ENCODE measurements around the gene PUSL1.

PUSL1 gene

DNA sequence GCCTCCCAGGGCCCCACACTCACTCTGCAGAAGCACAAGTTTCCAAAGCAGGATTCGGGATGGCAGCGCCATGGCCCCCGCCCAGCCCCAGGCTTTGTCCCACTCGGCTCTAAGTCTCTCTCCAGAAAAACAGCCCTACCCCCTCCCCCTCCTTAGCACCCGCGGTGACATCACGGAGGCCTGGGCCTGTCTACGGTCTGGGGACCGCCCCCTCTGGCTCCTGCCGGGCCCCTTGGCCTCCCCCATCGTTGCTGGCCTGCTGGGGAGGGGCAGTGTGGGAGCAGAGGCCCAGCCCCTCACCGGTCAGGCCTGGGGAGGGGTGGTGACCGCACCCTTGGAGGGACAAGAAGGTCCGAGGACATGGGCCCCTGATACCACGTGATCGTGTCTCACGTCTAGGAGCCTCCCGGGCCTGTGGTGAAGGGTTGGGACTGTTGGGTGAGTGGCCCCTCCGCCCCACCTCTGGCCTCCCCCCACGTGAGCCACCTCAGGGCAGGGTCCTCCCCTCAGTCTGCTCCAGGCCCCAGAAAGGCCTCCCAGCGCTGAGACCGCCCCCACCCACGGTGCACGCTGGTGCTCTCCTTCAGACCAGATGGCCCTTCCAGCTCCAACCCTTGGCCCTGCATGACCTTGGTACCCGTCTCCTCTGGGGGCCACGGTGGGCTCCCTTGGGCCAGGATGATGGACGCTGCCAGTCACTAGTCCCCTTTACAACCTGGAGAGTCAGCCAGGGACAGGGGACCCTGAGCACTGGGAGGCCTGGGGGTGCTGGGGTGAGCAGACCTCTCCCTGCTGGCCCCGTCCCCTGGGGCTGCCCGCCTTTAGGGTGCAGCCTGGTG, 50.3 kb downstream of the PUSL1 start, which contains the start of gene MXRA8:
Gene MXRA8 (minus strand): TSS at position 123 of the 839 bp plus-strand sequence. CDS start 51 bp downstream, at position 72.
- TF ChIP-seq, protein P1, sequence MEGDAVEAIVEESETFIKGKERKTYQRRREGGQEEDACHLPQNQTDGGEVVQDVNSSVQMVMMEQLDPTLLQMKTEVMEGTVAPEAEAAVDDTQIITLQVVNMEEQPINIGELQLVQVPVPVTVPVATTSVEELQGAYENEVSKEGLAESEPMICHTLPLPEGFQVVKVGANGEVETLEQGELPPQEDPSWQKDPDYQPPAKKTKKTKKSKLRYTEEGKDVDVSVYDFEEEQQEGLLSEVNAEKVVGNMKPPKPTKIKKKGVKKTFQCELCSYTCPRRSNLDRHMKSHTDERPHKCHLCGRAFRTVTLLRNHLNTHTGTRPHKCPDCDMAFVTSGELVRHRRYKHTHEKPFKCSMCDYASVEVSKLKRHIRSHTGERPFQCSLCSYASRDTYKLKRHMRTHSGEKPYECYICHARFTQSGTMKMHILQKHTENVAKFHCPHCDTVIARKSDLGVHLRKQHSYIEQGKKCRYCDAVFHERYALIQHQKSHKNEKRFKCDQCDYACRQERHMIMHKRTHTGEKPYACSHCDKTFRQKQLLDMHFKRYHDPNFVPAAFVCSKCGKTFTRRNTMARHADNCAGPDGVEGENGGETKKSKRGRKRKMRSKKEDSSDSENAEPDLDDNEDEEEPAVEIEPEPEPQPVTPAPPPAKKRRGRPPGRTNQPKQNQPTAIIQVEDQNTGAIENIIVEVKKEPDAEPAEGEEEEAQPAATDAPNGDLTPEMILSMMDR (IDR thresholded peaks at IDR 0.05): no peak
- no peak for TF ChIP-seq ZFX (IDR thresholded peaks at IDR 0.05; ENCODE audit: borderline replicate concordance)
- peak within 1 kb of the TSS; percentile 27; the same call in 1 of the 2 replicates for H3K27ac ChIP-seq

DNA sequence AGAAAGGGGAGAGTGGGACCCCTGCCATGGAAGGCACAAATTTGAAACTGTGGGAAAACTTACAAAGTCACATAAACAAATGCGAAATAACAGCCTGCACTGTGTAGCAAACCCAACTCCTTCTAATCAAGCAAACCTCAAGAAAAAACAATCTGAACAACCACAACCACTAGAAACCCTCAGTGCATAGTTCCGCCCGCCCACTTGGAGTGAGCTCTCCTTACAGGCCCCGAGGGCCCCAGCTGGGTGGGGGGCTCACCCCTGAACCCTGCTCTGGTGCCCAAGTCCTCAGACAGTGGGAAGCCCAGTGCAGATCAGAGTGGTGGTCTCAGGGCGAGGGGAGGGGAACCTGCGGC, 50.9 kb downstream of the PUSL1 start:
- H3K27ac ChIP-seq: no peak overlapping the region
- TF ChIP-seq ZFX (IDR thresholded peaks at IDR 0.05; ENCODE audit: borderline replicate concordance): no peak
- TF ChIP-seq, protein P1 (IDR thresholded peaks at IDR 0.05): no peak

DNA sequence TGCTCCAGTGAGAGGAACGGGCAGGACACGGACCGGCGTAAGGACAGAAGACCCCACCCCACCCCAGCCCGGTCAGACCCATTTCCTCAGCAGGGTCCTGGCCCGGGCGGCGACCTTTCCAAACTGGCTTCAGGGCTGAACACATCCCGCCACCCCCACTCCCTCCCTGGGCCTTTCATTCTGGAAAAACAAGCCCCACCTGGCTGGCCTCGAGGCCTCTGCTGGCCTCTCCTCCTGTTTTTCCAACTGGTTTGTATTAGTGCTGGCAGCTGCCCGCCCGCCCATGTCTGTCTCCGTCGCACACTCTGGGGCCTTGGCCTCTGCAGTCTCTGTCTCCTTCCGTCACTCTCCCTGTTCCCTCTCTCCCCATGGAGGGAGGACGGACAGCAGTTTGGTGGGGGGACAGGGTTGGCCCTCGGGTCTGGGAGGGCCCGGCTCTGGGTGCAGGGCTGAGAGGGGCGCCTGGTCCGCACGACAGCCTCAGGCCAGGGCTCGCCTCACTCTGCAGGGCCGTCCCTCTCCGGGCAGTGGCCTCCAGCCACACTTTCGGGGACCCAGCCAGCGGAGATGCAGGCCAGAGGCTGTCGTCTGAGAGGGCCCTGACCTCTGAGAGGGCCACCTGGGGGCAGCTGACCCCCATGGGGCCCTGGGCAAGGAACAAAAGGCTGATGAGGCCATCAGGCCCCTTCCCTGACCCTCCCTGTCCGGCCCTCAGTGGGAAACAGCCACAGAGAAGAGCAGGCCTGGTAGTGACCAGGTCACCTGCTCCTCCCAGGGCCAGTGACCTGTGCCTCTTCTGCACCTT, 51.5 kb downstream of the PUSL1 start:
- H3K27ac ChIP-seq: no peak overlapping the region
- no peak for TF ChIP-seq ZFX (IDR thresholded peaks at IDR 0.05; ENCODE audit: borderline replicate concordance)
- TF ChIP-seq, protein P1 (IDR thresholded peaks at IDR 0.05): no peak

DNA sequence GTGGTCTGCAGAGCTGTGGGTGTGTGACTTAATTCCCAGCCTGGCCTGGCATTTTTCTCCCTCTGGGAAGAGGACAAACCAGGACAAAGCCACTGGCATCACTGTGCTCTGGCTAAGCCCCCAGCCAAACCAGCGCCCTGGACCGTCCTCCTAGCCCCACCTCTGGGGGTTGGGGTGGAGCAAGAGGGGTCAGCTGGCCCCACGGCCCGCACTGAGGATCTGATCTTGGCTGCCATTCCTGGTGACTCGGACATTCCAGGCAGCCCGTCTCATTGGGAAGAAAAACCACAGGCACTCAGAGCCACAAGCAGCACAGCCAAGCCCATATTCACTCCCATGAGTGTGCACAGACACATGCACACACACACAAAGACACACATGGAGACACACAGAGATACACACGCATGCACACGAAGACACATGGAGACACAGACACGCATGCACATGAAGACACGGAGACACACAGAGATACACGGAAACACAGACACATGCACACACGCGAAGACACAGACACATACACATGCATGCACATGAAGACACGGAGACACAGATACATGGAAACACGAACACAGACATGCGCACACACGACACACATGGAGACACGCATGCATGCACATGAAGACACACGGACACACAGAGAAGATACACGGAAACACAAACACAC, 52.2 kb downstream of the PUSL1 start:
- no peak overlapping the region for H3K27ac ChIP-seq
- no peak for TF ChIP-seq ZFX (IDR thresholded peaks at IDR 0.05; ENCODE audit: borderline replicate concordance)
- TF ChIP-seq, protein P1 (IDR thresholded peaks at IDR 0.05): no peak
